HG03457 (cell line): ENCODE results near the gene PCDH15.
"Not testable (repeated sequence)": the region's sequence is repeated elsewhere in the genome, so short reads cannot be mapped to it uniquely, and the experiment has no call there.

Experiments used
- ATAC-seq: cut with Tn5 transposase; IDR thresholded peaks from one replicate; pipeline ENCODE4 v1.9.1; 2021; ENCODE audit warnings: moderate number of reproducible peaks; ENCODE audit not compliant: unreplicated experiment

The PCDH15 gene

DNA sequence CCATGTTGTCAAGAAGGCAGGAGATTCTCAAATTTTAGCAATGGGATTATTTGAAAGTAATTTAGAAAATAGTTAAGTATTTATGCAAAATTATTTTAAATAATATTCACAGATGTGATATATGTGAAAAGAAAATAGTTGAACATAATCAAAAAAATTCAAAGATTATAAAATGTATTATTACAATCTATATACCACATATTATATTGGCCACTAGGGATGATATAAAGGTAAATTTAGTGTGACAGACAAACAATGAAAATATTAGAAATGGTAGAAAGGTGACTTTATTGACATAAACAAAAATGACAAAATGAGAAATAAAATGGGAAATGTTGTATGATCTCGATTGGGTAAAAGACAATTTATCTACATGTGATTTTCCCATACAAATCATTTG, 385.5 kb downstream of the PCDH15 start:
- no peak for ATAC-seq

DNA sequence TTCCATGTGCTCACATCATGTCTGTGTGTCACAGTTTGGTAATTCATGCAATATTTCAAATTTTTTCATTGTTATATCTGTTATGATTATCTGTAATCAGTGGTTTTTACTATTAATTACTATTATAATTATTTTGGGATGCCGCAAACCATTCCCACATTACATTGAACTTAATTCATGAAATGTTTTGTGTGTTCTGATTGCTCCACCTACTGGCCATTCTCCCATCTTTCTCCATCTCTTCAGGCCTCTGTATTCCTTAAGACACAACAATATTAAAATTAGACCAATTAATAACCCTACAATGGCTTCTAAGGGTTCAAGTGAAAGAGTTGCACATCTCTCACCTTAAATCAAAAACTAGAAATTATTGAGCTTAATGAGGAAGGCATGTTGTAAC, 398.5 kb downstream of the PCDH15 start:
- ATAC-seq, result no peak

DNA sequence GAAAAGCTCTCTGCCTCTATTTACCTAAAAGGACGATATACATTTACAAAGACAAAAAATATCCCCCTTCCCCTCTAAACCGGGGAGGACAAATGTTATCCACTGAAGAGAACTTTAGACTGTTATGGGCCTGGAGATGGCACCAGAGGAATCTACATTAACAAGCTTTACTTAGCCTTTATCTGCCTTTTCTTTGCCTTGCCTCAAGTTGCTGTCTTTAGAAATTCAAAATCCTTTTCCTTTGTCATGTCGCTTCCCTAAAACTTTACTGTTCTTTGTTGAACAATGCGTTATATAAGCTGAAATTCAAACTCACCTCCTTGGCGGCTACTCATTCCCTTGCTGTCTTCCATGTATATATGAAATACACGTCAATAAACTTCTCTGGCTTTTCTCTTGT, 405.0 kb downstream of the PCDH15 start:
- ATAC-seq, result no peak

DNA sequence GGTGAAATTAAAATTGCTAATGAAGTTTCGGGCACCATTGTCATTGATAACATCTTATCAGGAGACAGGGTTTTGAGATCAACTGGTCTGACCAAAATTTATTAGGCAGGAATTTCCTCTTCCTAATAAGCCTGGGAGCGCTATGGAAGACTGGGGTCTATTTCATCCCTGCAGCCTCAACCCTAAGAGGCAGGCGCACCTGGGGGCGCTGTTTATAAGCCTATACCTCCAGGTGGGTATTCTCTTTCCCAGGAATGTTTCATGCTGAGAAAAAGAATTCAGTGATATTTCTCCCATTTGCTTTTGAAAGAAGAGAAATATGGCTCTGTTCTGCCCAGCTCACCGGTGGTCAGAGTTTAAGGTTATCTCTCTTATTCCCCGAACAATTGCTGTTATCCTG, 406.4 kb downstream of the PCDH15 start:
- ATAC-seq, result not testable (repeated sequence)

DNA sequence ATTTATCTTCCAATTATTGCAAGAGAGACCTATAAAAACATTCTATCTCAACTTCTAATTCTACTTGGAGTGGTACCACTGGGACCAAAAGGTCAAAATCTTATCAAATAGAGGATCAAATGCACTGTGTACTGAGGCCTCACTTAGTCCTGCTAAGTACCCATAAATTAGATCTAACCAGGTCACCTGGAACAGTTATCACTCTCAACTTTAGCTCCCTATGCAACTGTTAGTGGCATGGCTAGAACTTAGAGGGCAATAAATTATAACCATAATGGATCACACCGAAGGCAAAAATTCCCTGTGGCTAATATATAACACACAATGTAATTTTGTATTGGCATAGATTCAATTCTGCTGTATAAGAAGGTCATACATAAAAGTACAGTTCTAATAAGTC, 428.9 kb downstream of the PCDH15 start:
- ATAC-seq, result no peak

DNA sequence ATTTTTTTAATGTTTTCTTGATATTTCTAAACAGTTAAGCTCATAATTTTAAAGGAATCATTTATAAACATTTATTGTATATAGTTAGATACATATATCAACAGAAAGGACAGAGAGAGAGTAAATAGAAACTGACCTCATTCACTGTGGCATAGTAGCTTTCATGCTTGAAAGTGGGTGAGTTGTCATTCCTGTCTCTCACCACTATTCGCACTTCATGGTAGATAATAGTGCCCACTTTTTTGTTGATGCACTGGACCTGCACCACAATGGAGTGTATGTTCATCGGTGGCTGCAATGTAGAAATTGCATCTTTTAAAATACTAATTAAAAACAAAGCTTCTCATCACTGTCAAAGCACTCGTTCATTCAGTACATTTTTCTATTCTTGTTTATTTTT, 432.0 kb downstream of the PCDH15 start:
- ATAC-seq, result no peak

DNA sequence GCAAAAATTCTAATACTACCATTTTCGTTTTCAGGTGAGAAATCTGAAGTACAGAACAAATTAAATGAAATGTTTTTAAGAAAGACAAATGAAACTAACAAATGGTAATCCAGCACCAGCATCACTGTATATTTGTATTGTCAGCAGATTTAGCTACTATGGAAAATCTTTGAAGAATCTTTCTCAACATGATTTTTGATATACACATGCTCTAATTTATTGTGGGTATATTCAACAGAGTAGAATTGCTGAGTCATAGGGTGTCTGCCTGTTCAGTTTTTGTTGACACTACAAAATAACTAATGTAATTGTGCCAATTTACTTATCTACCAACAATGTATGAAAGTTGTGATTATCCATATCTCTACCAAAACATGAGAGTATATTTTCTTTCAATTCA, 437.6 kb downstream of the PCDH15 start:
- no peak for ATAC-seq

DNA sequence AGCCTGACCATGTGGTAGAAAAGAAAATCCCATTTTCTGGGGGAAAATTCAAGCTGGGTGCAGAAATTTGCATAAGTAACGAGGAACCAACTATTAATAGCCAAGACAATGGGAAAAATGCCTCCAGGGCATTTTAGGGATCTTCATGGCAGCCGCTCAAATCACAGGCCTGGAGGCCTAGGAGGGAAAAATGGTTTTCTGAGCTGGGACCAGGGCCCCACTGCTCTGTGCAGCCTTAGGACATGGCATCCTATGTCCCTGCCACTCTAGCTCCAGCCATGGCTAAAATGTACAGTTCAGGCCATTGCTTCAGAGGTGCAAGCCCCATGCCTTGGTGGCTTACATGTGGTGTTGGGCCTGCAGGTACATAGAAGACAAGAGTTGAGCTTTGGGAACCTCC, 459.0 kb downstream of the PCDH15 start:
- no peak for ATAC-seq

DNA sequence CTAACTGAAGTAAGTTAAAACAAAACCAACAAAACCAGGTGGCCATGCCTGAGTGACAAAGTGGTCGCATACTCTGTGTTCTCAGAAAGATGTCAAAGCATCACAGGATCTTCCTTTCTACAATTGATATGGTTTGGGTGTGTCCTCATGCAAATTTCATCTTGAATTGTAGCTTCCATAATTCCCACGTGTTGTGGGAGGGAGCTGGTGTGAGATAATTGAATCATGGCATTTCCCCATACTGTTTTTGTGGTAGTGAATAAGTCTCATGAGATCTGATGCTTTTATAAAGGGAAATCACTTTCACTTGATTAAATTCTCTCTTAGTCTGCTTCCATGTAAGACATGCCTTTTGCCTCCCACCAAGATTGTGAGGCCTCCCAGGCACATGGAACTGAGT, 465.7 kb downstream of the PCDH15 start:
- ATAC-seq, result no peak

DNA sequence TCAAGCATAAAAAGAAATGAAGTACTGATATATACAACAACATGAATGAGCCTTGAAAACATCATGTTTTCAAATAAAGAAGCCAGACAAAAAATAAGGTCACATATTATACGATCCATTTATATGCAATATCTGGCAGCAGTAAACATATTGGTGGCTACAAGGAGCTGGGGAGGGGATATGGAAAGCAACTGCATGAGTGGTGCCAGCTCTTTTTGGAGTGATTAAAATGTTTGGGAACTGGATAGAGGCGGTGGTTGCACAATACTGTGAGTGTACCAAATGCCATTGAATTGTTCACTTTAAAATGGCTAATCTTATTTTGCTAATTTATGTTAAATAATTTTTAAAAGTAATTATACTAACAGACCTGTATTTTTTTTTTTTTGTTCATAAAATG, 481.7 kb downstream of the PCDH15 start:
- no peak for ATAC-seq

DNA sequence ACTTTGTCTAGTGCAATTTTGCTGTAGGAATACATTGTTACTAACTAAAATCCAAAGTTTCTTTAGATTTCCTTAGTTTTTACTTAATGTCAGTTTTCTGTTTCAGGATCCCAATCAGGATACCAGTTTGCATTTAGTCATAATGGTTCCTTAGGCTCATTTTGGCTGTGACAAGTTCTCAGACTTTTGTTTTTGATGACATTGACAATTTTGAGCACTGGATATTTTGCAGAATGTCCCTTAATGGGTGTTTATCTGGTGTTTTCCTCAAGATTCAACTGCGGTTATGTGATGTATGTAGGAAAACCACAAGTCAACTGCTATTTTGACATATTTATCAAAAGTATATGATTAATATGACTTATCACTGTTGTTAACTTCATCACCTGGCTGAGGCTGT, 482.6 kb downstream of the PCDH15 start:
- ATAC-seq, result no peak

DNA sequence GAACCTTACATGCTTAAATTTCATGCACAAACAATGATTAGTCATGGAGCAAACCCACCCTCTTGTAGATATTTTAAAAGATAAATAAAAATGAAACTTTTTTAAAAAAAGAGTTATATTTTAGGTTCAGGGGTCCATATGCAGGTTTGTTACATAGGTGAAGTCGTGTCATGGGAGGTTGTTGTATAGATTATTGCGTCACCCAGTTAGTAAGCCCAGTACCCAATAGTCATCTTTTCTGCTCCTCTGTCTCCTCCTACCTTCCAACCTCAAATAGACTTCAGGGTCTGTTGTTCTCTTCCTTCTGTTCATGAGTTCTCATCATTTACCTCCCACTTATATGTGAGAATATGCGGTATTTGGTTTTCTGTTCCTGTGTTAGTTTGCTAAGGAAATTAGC, 486.6 kb downstream of the PCDH15 start:
- no peak for ATAC-seq

DNA sequence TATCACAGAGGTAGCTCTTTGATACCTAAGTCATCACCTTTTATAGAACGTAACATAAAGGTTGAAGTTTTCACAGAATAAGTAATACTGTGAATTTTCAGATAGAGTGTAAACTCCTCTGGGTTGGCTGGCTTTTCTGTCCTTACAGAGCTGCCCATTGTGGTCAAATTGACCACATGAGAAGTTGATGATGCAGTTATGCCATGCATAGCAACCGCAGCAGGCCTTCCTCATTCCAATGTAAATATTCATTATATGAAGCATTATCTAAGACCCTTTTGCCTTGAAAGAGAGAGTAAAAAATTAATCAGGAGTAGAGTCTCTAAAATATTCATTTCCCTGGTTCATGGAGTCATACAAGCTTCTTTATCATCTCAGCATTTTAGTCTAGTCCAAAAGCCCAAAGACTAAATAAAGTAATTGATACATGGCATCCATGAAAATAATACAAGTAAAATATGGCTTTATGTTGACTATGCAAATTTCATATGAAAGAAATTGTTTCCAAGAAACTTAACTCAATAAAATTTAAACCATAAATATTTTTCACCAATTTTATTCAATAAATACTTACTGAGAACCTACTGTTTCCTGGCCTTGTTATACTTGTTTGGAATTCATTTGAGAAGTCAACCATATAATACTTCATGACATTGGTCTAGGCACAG, 516.4 kb downstream of the PCDH15 start:
- ATAC-seq, result no peak

DNA sequence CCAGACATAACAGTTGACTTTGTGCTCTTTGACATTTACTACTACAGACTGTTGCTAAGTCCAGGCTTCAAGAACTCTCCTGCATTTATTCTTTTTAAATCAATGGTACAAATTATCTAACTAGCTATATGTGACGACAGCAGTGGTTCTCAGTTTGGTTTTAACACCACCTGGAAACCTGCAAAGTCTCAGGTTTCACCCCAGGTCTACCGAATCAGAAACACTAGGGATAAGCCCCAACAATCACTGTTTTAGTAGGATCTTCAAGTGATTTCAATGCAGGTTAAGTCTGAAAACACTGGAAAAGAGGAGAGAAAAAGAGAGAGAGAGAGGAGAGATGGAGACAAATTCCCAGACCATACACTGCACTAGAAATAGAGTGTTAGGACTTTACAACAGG, 519.0 kb downstream of the PCDH15 start:
- ATAC-seq, result no peak

DNA sequence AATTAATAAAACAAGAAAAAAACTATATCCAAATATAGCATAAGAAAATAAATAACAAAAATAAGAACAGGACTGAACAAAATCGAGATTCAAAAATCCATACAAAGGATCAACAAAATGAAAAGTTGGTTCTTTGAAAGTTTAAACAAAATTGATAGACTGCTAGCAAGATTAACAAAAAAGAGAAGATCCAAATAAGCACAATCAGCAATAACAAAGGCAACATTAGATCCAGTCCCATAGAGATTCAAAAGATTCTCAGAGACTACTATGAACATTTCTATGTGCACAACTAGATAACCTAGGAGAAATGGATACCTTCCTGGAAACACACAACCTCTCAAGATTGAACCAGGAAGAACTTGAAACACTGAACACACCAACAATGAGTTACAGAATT, 534.6 kb downstream of the PCDH15 start:
- ATAC-seq, result no peak

DNA sequence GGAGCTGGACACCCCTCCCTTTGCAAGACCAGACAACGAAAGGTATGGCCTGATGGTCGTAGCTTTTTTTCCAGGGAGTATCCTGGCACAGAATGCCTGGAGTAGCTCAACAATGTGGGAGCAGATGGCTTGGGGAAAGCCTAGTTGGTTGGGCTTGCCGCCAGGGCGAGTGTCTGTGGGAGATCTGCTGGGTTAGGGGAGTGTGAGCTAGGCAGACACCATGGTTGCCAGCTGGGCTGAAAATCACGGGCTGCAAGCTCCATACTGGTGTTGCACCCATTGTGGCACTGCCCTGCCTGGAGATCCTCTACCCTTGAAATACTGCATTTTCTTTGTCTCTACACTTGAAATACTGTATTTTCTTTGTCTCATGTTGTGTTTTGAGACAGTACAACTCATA, 538.3 kb downstream of the PCDH15 start:
- no peak for ATAC-seq

DNA sequence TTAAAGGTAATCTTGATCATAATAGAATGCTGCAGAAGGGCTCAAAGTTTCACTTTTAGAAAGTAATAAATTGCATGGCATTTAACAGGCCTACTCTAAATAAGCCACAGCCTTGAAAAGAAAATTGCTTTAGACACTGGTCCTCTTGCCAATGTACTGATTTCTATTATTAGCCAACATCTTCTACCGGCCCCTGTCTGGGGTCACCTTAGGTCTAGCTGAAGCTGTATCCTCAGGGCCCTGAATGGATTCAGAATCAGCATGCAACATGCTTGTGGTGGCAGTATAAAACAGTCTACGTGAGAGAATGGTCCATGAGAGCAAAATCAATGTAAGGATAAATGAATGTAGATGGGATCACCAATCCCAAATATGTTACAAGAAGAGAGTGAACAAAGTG, 541.9 kb downstream of the PCDH15 start:
- no peak for ATAC-seq

DNA sequence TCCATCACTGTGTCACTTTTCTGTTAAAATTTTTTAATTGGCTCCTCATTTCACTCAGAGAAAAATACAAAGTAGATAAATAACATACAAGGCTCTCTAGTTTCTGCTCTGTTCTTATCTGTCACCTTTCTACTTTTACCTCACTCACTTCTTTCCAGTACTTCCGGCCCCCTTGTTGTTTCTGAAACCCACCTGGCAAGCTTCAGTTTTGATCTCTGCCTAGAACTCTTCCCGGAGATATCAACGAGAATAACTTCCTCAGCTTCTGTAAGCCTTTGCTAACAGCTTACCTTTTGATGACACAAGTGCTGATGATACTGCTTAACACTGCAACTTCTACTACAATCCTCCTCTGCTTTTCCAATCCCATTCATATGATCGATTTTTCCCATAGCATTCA, 566.2 kb downstream of the PCDH15 start:
- ATAC-seq, result no peak

DNA sequence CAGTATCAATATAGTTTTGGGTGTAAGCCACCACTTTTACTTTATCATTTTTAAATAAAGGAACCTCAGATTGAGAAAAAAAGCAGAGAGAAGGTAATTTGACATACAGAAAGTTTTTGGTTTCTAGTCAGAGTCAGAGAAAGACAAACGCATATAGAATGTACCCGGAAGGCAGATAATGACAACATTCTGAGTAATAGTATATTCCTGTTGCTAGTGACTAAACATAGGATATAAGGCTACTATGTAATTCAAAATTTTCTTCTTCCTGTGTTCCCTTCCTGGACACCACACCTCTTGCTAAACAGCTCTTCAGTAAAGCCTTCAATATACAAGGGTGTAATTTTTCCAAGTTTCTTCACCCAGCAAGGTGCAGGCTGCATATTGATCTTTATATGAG, 597.6 kb downstream of the PCDH15 start:
- ATAC-seq, result no peak

DNA sequence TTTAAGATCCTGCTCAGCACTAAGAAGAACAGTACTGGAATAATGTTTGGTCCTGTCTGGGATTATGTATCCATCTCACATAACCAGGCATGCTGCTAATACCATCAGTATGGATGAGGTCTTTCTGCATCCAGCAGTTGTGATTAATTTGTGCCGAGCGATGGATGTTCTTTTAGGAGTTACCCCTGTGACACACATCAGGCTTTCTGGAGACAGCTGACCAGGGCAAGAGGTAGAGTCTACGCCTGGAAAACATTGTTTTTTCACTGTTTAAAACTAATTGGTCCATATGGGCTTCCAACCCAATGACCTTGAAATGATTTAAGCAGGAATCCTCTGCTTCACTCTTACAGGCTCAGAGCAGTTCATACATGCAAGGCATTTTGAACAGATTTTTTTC, 603.0 kb downstream of the PCDH15 start:
- no peak for ATAC-seq

DNA sequence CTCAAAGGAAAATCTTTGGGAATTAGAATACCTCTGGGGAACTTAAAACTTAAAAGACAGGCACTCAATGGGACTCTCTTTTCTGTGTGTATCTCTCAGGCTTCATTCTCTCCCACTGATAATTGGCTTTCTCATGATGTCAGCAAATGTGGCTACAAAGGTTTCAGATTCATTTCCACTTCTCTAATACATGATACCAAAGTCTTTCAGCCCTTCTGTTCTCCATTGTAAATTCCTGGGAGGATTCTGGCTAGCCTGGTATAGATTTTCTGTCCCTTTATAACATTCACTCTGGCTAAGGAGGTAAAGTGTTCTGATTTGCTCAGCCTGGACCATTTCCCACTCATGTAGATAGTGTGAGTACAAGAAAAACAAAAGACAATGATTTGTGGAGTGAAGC, 606.2 kb downstream of the PCDH15 start:
- no peak for ATAC-seq

DNA sequence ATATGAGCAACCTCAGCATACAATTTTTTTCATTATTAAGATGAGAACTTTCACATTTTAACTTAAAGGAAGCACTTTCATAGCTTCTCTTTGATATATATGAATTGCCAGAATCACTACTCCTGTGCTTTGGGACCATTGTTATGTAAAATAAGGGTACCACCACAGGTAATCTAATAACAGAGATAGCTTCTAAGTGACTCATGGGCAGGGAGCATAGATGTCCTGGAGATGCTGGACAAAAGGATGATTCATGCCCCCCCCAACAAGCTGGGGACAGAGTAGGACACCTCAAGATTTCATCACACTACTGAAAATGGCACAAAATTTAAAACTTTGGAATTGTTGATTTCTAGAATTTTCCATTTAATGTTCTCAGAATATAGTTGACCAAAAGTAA, 641.1 kb downstream of the PCDH15 start:
- no peak for ATAC-seq

DNA sequence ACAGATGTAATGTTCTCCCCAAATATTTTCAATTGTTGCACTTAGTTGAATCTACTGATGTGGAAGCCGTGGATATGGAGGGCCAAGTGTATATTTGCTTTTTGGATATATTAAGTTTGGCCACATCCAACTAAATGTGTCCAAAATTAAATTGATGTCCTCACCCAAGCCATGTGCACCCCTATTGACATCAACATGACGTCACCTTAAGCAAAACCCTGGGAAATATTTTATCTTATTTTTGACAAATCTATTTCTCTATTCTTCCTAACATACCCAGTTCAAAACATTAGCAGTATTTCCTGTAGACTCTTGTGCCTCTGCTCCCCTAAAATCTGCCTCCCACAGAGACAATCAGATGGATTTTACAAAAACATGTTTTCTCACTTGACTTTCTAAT, 652.5 kb downstream of the PCDH15 start:
- no peak for ATAC-seq
